GM18873 (cell line): ENCODE data around the gene ANO3.
A peak's percentile ranks its signal among the peaks of the same experiment; 100 is the strongest.
"Not testable (repeated sequence)": the region's sequence is repeated elsewhere in the genome, so short reads cannot be mapped to it uniquely, and the experiment has no call there.

ENCODE experiments used
- ATAC-seq: cut with Tn5 transposase; IDR thresholded peaks from one replicate; pipeline ENCODE4 v1.9.1; 2021; ENCODE audit warnings: mild to moderate bottlenecking, moderate library complexity, moderate number of reproducible peaks; ENCODE audit not compliant: unreplicated experiment, low FRiP score

Gene ANO3

DNA sequence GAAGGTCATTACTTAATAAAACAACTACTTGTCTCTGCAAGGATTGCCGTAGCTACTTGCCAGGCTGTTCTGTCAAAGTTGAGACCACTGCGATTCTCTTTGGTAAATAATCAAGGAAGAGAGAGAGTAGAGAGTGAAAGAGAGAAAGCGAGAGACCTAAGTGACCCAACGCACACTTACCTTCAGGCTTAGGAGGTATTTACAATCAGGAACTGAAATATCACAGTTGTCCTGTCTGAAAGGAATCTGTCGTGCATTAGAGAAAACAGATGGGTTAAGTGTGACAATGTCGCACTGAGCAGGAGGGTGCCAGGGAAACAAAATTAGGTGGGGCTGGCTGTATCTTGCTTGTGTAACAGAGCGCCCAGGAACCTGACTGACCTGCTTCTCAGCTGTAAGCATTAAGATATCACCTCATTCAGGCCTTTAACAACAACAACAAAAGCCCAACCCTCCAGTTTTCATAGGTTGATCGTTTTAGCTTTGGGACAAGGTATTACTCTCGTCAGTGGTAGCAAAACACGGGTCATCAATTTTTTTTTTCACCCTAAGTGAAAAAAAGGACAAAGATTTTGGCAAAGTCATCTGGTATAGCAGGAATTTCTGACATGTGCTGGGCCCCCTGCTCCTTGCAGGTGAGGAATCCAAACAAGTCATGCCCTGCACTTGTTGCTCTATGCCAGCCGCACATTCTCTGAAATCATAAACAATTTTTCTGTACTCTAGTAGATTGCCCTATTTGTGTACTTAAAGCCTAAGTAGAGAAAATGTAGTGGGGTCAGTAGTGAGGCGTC is 240.1 kb downstream of the ANO3 start, which contains the start of gene MUC15:
Gene MUC15 (minus strand): TSS at position 403 of the 794 bp plus-strand sequence. CDS start 5,169 bp downstream, outside the sequence.
- ATAC-seq: no peak

- ATAC-seq: no peak
These were observed 241.0 kb downstream of the ANO3 start for GRCh38 chr11:26572770-26573402.

DNA sequence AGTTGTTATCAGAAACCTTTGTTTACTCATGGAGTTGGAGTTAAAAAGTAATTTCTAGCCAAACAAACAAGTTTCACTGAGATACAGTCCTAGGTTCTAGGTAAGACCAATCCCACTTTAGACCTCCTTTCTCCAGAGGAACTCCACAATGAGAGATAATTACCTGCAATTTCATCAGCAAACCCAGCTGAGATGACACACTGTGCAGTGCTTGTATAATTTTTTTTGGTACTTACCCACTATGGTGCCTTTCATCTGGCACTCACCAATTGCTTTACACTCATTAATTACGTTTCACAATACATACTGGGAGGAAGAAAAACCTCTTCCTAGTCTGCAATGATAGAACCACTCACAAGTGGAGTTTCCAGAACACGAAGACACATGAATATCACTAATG is 242.0 kb downstream of the ANO3 start:
- ATAC-seq: no peak

DNA sequence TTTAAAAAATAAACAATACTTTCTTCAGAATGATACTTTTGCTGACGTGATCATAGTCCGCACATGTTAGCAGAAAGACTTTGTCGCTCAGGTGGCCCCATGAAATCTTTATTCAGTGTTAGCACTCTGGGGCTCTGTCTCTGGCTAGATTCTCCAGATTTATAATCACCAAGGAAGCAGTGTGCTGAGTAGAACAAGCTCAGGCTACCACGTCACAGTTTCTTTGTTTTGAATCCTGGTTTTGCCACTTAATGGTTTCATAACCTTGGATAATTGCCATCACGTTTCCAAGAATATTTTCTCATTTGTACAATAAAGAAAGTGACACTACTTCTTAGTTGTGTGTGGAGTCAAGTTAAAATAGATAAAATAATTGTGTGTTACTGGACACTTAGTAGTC is 244.0 kb downstream of the ANO3 start:
- no peak for ATAC-seq

GRCh38 chr11:26578998-26579661 is 247.2 kb downstream of the ANO3 start:
- no peak for ATAC-seq

DNA sequence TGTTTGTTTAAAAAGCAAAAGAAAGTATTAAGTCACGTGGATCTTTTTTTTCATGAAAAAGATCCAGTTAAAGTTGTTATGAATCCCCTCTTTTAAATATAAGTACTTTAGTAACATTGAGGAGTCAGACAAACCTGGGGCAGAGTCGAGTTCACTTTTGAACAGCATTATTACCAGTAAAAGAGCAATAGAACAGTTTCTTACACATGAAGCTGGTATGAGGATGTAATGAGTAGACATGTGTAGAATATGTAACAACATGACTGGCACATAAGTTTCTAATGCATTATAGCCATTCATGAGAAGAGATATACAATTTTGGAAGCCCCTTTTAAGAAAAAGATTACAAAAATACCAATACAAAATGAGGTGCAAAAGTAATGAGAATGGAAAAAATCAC is 247.8 kb downstream of the ANO3 start:
- ATAC-seq: no peak

DNA sequence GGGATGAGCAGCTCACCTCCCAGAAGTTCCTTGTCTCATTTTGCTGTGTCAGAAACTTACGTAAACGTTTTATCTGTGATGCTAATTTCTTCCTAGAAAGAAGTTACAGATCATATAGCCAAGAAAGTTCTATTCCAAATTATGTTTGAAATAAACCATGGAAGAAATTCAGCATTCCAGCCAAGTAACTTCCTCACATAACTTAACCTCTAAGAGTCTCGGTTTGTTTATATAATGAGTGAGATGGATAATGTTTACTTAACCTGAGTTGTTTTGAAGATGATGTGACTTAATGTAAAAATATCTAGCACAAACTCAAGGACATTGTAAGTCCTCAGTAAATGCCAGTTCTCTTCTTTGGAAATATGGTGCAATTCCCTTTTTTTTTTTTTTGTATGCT is 249.0 kb downstream of the ANO3 start:
- ATAC-seq: no peak

DNA sequence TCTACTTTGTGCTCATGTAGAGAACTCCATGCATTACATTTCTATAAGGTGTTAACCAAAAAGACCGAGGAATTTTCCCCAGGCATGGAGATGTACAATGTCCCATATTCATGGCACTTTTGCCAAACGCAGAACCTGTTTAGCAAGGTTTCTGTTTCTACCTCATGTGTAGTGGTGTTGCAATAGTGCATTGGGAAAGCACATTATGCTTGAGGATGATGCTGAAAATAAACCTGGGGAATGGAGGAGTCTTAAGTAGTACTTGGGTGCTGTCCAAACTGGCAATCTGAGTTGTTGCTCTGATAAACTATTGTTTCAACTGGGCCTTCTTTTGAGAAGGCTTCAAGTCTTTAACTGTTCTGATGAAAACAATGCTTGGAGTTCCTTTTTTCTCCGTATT is 251.6 kb downstream of the ANO3 start:
- no peak for ATAC-seq

DNA sequence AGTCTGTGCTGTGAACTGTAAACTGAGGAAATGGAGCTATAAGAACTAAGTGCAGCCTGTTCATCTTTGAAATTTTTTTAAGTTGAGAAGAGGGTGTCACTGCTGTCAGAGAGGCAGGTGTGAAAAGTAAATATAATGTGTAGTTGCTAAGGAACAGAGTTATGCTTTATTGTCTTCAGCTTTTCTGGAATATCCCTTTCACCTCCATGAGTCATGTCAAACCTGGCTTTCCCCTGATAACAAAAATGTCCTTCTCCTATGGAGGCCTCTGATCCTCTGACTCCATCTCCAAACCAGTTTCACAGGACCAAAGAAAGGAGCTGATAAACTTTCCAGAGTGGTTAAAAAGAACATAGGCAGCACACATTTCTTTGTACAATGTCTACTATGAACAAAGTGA is 252.9 kb downstream of the ANO3 start:
- ATAC-seq: no peak

DNA sequence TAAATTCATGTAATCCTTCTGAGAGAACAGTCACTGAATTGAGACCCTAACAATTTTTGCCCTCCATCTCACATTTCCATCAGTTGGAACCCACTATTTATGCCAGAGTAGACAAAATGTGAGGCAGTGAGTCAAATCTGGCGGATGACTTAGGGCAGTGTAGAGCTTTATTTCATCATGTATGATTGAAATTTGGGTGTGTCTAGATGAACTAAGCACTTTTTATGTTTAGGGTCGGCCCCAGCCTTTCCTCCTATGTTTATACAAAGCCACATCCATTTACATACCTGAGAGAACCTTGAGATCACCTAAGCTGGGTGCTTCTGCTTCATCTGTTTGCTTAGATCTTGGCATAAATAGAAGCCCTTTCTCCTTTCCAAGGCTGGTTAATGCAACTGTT is 255.1 kb downstream of the ANO3 start:
- ATAC-seq: no peak

- no peak for ATAC-seq
These were observed 261.8 kb downstream of the ANO3 start for GRCh38 chr11:26593691-26594090.

GRCh38 chr11:26595207-26595865 is 263.4 kb downstream of the ANO3 start:
- ATAC-seq: not testable (repeated sequence)

DNA sequence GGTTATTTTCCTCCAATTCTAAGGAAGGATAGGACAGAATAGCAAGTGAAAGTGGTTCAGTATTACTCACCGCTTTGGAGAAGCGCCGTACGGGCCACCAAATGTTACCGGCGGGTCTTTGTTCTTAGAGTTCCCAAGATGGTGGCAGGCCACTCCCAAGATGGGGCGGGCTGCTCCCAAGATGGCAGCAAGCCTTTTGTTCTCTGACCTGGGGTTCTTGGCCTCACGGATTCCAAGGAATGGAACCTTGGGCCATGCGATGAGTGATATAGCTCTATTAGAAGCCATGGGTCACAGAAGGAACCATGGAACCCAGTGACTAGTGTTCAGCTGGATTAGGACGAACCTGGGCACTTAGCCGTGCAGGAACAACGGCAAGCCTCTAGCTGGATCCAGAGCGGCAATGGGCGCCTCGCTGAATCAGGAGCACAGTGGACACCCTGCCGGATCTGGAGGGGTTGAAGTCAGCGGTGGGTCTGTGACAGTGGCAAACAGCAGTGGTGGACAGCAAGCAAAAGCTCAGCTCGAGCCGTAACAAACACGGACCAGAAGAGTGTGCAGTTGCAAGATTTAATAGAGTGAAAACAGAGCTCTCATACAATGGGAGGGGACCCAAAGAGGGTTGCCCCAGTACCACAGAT is 265.2 kb downstream of the ANO3 start:
- not testable (repeated sequence) for ATAC-seq

DNA sequence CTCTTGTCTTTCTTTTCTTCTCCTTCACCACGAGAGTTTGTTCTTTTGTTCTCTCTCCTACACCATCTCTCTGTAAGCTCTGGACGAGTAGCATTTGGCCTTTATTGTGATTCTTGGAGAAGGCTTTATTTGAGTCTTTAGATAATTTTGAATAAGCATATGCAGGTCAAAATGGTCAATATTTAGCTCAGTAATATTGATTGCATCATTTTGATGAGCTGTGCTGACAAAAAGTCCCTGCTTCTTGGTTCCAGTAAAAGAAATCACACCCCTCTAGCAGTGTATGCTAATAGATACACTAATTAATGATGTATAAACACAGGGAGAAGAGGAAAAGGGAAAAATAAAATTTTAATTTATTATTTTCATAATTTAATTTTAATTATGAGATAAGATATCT is 266.0 kb downstream of the ANO3 start:
- no peak for ATAC-seq

DNA sequence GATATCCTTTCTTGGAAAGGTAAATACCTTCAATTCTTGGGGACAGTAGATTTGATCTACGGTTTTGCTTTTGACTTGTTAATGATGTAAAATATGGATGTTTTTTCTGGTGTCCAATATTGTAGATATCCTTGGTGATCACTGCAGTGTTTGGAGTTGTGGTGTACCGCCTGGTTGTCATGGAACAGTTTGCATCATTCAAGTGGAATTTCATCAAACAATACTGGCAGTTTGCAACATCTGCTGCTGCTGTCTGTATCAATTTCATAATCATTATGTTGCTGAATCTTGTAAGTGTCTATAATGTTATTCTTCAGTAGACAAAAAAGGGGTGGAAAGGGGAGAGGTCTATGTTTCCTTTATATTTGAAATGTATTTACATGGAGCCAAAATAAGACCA is 267.5 kb downstream of the ANO3 start:
- ATAC-seq: no peak

DNA sequence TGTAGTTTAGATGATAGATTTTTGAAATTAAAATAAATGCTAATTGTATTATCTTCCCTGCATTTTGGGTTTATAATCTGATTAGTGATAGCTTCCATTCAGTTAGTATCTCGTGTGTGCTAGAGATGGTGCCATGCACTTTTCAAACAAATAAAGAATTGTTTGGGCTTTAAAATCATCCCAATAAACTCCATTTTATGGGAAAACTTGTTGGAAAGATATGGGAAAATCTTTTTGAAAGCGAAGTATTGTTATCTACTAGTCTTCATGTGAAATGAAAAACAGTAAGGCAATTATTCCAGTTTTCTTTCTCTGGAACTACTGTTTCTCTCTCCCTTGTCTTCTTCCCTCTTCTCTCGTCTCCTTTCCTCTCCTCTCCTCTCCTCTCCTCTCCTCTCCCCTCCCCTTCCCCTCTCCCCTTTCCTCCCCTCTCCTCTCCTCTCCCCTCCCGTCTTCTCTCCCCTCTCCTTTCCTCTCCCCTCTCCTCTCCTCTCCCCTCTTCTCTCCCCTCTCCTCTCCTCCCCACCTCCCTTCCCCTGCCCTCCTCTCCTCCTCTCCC is 268.0 kb downstream of the ANO3 start:
- no peak for ATAC-seq

- peak; percentile 56 for ATAC-seq
These were observed 276.0 kb downstream of the ANO3 start for GRCh38 chr11:26607725-26608506.

DNA sequence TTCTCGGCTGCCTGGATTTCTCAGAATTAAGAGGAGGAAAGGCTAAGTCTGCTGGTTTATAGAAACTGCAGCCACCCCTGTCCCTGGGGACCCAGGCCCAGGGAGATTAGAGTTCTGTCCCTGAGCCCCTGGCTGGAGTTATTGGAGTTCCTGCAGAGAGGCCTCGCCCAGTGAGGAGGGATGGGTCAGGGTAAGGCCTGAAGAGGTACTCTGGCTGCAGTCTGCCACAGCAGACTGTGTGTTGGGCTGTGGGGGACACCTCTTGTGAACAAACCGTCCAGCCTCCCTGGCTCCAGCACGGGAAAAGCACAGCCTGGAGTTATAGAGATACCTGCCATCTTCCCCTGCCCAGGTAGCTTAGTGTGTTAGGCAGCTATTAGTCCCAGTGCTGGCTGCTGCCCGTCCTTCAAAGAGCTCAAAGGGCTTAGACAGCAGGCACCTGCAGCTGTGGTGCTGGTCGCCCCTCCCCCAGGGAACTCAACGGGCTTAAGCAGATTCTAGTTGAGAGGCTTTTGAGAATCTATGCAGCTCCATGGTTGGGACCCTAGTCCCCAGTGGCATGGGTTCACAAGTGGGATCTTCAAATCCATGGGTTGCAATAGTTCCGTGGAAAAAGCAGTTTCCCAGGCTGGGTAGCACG is 276.7 kb downstream of the ANO3 start:
- ATAC-seq: peak; percentile 16

- no peak for ATAC-seq
These were observed 281.8 kb downstream of the ANO3 start for GRCh38 chr11:26613759-26614158.
